PFSK-1 (cell line): ENCODE measurements around the gene C3orf18.

Source experiments
- FOXP2 ChIP-seq: optimal IDR thresholded peaks from 2 replicates; pipeline ENCODE3; 2011; ENCODE audit warnings: borderline replicate concordance, control low read depth, inconsistent platforms; ENCODE audit not compliant: insufficient read depth; ENCODE audit errors: extremely low read length, extremely low read depth
- POLR2AphosphoS5 ChIP-seq: IDR thresholded peaks from 2 replicates; pipeline ENCODE4 v1.6.1; 2012; ENCODE audit warnings: low read depth, mild to moderate bottlenecking, control low read depth, low read length, moderate library complexity
- SIN3A ChIP-seq: IDR thresholded peaks from 2 replicates; pipeline ENCODE4 v1.6.1; 2012; ENCODE audit warnings: mild to moderate bottlenecking, low read length, moderate library complexity, borderline replicate concordance; ENCODE audit not compliant: insufficient read depth
- TAF1 ChIP-seq: IDR thresholded peaks from 2 replicates; pipeline ENCODE4 v1.6.1; 2012; ENCODE audit warnings: low read length, control low read depth, borderline replicate concordance; ENCODE audit not compliant: insufficient read depth
- TF ChIP-seq, protein P1 (sequence below), 2 experiments: IDR thresholded peaks; 2 replicates each; pipeline versions ENCODE4 v1.6.1 to v1.8.0; 2011 to 2012; ENCODE audit warnings: low read depth in 2 of 2, low read length in 2 of 2, control low read depth in 1 of 2, inconsistent platforms in 1 of 2, mild to moderate bottlenecking in 1 of 2, moderate library complexity in 1 of 2; ENCODE audit not compliant: insufficient read depth in 1 of 2

- TF ChIP-seq, protein P1, sequence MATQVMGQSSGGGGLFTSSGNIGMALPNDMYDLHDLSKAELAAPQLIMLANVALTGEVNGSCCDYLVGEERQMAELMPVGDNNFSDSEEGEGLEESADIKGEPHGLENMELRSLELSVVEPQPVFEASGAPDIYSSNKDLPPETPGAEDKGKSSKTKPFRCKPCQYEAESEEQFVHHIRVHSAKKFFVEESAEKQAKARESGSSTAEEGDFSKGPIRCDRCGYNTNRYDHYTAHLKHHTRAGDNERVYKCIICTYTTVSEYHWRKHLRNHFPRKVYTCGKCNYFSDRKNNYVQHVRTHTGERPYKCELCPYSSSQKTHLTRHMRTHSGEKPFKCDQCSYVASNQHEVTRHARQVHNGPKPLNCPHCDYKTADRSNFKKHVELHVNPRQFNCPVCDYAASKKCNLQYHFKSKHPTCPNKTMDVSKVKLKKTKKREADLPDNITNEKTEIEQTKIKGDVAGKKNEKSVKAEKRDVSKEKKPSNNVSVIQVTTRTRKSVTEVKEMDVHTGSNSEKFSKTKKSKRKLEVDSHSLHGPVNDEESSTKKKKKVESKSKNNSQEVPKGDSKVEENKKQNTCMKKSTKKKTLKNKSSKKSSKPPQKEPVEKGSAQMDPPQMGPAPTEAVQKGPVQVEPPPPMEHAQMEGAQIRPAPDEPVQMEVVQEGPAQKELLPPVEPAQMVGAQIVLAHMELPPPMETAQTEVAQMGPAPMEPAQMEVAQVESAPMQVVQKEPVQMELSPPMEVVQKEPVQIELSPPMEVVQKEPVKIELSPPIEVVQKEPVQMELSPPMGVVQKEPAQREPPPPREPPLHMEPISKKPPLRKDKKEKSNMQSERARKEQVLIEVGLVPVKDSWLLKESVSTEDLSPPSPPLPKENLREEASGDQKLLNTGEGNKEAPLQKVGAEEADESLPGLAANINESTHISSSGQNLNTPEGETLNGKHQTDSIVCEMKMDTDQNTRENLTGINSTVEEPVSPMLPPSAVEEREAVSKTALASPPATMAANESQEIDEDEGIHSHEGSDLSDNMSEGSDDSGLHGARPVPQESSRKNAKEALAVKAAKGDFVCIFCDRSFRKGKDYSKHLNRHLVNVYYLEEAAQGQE (IDR thresholded peaks at IDR 0.05; ENCODE audit: insufficient read depth in 1 of 2, low read depth in 2 of 2, low read length in 2 of 2) = no peak
- no peak for TF ChIP-seq POLR2AphosphoS5
- TF ChIP-seq FOXP2 = no peak
- no peak for TF ChIP-seq TAF1
- no peak for TF ChIP-seq SIN3A
These were observed 3.2 kb downstream of the C3orf18 start for GRCh38 chr3:50564321-50564720.
